Neural cell (in vitro differentiated cells): ENCODE results near the gene TYK2.
"Not testable (repeated sequence)": the region's sequence is repeated elsewhere in the genome, so short reads cannot be mapped to it uniquely, and the experiment has no call there.

Experiments used
- POLR2AphosphoS5 ChIP-seq: IDR thresholded peaks from 2 replicates; pipeline ENCODE4 v1.6.1; 2012
- TF ChIP-seq, protein P1 (sequence below): fragments of 450-650 bp; IDR thresholded peaks from 2 replicates; pipeline ENCODE4 v1.5.1; 2014; ENCODE audit warnings: antibody characterized with exemption, mild to moderate bottlenecking, moderate library complexity; ENCODE audit not compliant: poor library complexity, severe bottlenecking

DNA sequence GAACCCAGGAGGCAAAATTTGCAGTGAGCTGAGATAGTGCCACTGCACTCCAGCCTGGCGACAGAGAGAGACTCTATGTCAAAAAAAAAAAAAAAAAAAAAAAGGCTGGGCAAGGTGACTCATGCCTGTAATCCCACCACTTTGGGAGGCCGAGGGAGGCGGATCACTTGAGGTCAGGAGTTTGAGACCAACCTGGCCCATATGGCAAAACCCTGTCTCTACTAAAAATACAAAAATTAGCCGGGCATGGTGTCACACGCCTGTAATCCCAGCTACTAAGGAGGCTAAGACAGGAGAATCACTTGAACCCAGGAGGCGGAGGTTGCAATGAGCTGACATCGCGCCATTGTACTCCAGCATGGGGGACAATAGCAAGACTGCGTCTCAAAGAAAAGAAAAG lies 43.6 kb downstream of the TYK2 start:
- not testable (repeated sequence) for TF ChIP-seq POLR2AphosphoS5
- TF ChIP-seq, protein P1, sequence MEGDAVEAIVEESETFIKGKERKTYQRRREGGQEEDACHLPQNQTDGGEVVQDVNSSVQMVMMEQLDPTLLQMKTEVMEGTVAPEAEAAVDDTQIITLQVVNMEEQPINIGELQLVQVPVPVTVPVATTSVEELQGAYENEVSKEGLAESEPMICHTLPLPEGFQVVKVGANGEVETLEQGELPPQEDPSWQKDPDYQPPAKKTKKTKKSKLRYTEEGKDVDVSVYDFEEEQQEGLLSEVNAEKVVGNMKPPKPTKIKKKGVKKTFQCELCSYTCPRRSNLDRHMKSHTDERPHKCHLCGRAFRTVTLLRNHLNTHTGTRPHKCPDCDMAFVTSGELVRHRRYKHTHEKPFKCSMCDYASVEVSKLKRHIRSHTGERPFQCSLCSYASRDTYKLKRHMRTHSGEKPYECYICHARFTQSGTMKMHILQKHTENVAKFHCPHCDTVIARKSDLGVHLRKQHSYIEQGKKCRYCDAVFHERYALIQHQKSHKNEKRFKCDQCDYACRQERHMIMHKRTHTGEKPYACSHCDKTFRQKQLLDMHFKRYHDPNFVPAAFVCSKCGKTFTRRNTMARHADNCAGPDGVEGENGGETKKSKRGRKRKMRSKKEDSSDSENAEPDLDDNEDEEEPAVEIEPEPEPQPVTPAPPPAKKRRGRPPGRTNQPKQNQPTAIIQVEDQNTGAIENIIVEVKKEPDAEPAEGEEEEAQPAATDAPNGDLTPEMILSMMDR, result not testable (repeated sequence)
